ENCODE measurements around the gene DCP1B.

Gene DCP1B

DNA sequence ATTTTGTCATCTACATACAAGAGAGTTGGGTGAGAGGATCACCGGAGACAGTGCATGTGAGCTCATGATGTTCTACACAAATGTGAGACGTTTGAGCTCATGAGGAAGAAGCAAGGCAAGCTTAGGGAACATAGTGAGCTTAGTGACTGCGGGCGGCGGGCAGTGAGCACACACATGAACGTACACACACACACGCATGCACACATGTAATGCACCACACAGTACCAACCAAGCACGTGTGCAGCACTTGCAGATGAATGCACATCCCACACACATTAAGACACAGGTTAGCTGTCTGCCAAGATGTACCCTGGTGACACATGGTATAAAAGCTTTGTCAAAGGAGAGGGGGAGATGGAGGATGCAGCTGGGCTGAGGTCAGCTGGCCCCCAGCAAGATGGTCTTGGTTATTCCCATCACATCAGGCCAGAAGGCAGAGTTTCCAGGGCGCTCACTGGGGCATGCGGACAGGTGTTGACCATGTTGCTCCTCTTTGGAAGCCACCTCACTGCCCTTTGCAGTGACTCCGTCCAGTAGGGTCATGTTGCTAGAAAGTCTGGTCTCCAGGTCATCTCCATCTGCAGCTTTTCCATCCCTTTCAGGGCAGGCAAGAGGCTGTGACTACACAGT, 77.1 kb downstream of the DCP1B start:
- H3K36me3 ChIP-seq (ENCODE audit: insufficient read depth), result no peaks in the 10 kb centered on the region
- H3K27me3 ChIP-seq (ENCODE audit: insufficient read depth, low read depth), result 0 out of 2 replicates have a peak, but pooled peaks cover 2% of the 10 kb centered on the region
- no peak overlapping the region for H2AFZ ChIP-seq (ENCODE audit: low read depth)
- no peak for TF ChIP-seq CTCF (conservative IDR thresholded peaks at IDR 0.05; ENCODE audit: low read depth, low read length)
- H3K9ac ChIP-seq, result no peak overlapping the region
- H3K4me3 ChIP-seq (IDR thresholded peaks at IDR 0.05; ENCODE audit: insufficient read depth, low read depth, low read length), result no peak overlapping the region
- H3K79me2 ChIP-seq (ENCODE audit: insufficient read depth, low read depth), result no peaks in the 10 kb centered on the region
- H3K4me1 ChIP-seq (ENCODE audit: low read depth, poor library complexity, severe bottlenecking), result no peaks in the 10 kb centered on the region
- no peaks in the 10 kb centered on the region for H4K20me1 ChIP-seq (ENCODE audit: insufficient read depth)
- no peak overlapping the region for H3K4me2 ChIP-seq
- no peak overlapping the region for H3K27ac ChIP-seq

- Histone ChIP-seq H3K79me2 (ENCODE audit: insufficient read depth, low read depth) (no peaks in the 10 kb centered on the region), H3K4me1 (ENCODE audit: low read depth, poor library complexity, severe bottlenecking) (no peaks in the 10 kb centered on the region), H4K20me1 (ENCODE audit: insufficient read depth) (no peaks in the 10 kb centered on the region), H3K4me3 (IDR thresholded peaks at IDR 0.05; ENCODE audit: insufficient read depth, low read depth, low read length) (no peak overlapping the region), H3K27me3 (ENCODE audit: insufficient read depth, low read depth) (0 out of 2 replicates have a peak, but pooled peaks cover 2% of the 10 kb centered on the region), H3K27ac (no peak overlapping the region), H3K4me2 (no peak overlapping the region), H2AFZ (ENCODE audit: low read depth) (no peak overlapping the region), H3K9ac (no peak overlapping the region), H3K36me3 (ENCODE audit: insufficient read depth) (no peaks in the 10 kb centered on the region)
- TF ChIP-seq CTCF (conservative IDR thresholded peaks at IDR 0.05; ENCODE audit: low read depth, low read length), result no peak
Observed at GRCh38 chr12:1926251-1926657, 78.0 kb downstream of the DCP1B start.

- Histone ChIP-seq H2AFZ (ENCODE audit: low read depth) (no peak overlapping the region), H3K27me3 (ENCODE audit: insufficient read depth, low read depth) (0 out of 2 replicates have a peak, but pooled peaks cover 2% of the 10 kb centered on the region), H3K79me2 (ENCODE audit: insufficient read depth, low read depth) (no peaks in the 10 kb centered on the region), H3K4me1 (ENCODE audit: low read depth, poor library complexity, severe bottlenecking) (no peaks in the 10 kb centered on the region), H3K36me3 (ENCODE audit: insufficient read depth) (no peaks in the 10 kb centered on the region), H3K27ac (no peak overlapping the region), H3K9ac (no peak overlapping the region), H4K20me1 (ENCODE audit: insufficient read depth) (no peaks in the 10 kb centered on the region), H3K4me3 (IDR thresholded peaks at IDR 0.05; ENCODE audit: insufficient read depth, low read depth, low read length) (no peak overlapping the region), H3K4me2 (no peak overlapping the region)
- no peak for TF ChIP-seq CTCF (conservative IDR thresholded peaks at IDR 0.05; ENCODE audit: low read depth, low read length)
Observed at GRCh38 chr12:1925684-1926006, 78.6 kb downstream of the DCP1B start.

GRCh38 chr12:1924996-1925683, 79.1 kb downstream of the DCP1B start:
- Histone ChIP-seq H3K27ac (no peak overlapping the region), H3K9ac (no peak overlapping the region), H3K27me3 (ENCODE audit: insufficient read depth, low read depth) (0 out of 2 replicates have a peak, but pooled peaks cover 2% of the 10 kb centered on the region), H3K4me3 (IDR thresholded peaks at IDR 0.05; ENCODE audit: insufficient read depth, low read depth, low read length) (no peak overlapping the region), H4K20me1 (ENCODE audit: insufficient read depth) (no peaks in the 10 kb centered on the region), H3K4me2 (no peak overlapping the region), H3K36me3 (ENCODE audit: insufficient read depth) (no peaks in the 10 kb centered on the region), H3K4me1 (ENCODE audit: low read depth, poor library complexity, severe bottlenecking) (no peaks in the 10 kb centered on the region), H3K79me2 (ENCODE audit: insufficient read depth, low read depth) (no peaks in the 10 kb centered on the region), H2AFZ (ENCODE audit: low read depth) (no peak overlapping the region)
- TF ChIP-seq CTCF (conservative IDR thresholded peaks at IDR 0.05; ENCODE audit: low read depth, low read length), result no peak
